GM12878 (cell line): ENCODE results near the gene JMJD6. TPM values are rescaled to one million over a fixed set of nuclear protein-coding genes. Genes with fewer than 3 reads are reported as not detected.
"Not testable (repeated sequence)": the region's sequence is repeated elsewhere in the genome, so short reads cannot be mapped to it uniquely, and the experiment has no call there.

Experiments used
- ATAC-seq: fragments of 200-7000 bp; cut with Tn5 transposase; 3 replicates; pipeline ENCODE4 v1.9.1; 2020; ENCODE audit warnings: mild to moderate bottlenecking, moderate library complexity
- BruUV-seq: library from RNA; stranded (reverse); fragments of 400-500 nt; replicated peaks from 2 replicates; lab custom pipeline; 2021; lab: Mats Ljungman, UMichigan
- CTCF ChIA-PET: fragments of 300-600 bp; sonication (Branson Sonifier 250); formaldehyde crosslinking; extraction: SDS; loops from one replicate; lab custom pipeline; 2021; ENCODE audit warnings: inconsistent platforms; lab: Yijun Ruan, JAX
- POLR2A ChIA-PET: fragments of 350-600 bp; formaldehyde crosslinking; extraction: SDS; loops from one replicate; lab custom pipeline; 2021; ENCODE audit warnings: inconsistent platforms; lab: Charles Lee
- RAD21 ChIA-PET: fragments of 300-600 bp; sonication (Branson Sonifier 250); formaldehyde crosslinking; loops from one replicate; lab custom pipeline; 2023; ENCODE audit warnings: antibody characterized with exemption; ENCODE audit not compliant: unreplicated experiment; lab: Charles Lee
- SMC1A ChIA-PET: fragments of 300-600 bp; sonication (Branson Sonifier 250); formaldehyde crosslinking; loops from one replicate; lab custom pipeline; 2023; ENCODE audit not compliant: unreplicated experiment, uncharacterized antibody; lab: Charles Lee
- DNase-seq: peaks from one replicate; pipeline ENCODE4 v3.0.0-alpha.2; 2011; ENCODE audit warnings: low read depth, low spot score
- FAIRE-seq: peaks from 3 replicates; lab custom pipeline; 2011; peaks lifted over from hg19 to GRCh38; lab: Jason Lieb, UNC
- H2AFZ ChIP-seq: 2 replicates; pipeline ENCODE4 v1.6.0; 2011; ENCODE audit warnings: low read depth, low read length, control low read depth; ENCODE audit not compliant: control insufficient read depth
- H3K27ac ChIP-seq: 2 replicates; pipeline ENCODE4 v1.5.1; 2011; ENCODE audit warnings: control low read depth; ENCODE audit not compliant: control insufficient read depth, insufficient read depth
- H3K27me3 ChIP-seq, 2 experiments: replicated peaks in 1 of 2; 2 replicates each; pipeline versions ENCODE4 v1.6.0 to v1.6.1; 2011; ENCODE audit warnings: low read length in 1 of 2; ENCODE audit not compliant: control insufficient read depth in 2 of 2, insufficient read depth in 2 of 2
- H3K36me3 ChIP-seq, 2 experiments: 2 replicates each; pipeline ENCODE4 v1.5.1; 2011; ENCODE audit warnings: low read length in 1 of 2; ENCODE audit not compliant: control insufficient read depth in 2 of 2, insufficient read depth in 2 of 2
- H3K4me1 ChIP-seq: 2 replicates; pipeline ENCODE4 v1.6.1; 2011; ENCODE audit warnings: mild to moderate bottlenecking, low read length, moderate library complexity, mixed read lengths; ENCODE audit not compliant: control insufficient read depth, insufficient read depth
- H3K4me2 ChIP-seq: 2 replicates; pipeline ENCODE4 v1.6.0; 2011; ENCODE audit warnings: control low read depth; ENCODE audit not compliant: control insufficient read depth, insufficient read depth
- H3K4me3 ChIP-seq: fragments of 200-600 bp; sonication (generic); 2 replicates; pipeline ENCODE4 v1.5.1; 2016
- H3K79me2 ChIP-seq: 2 replicates; pipeline ENCODE4 v1.6.0; 2011; ENCODE audit warnings: low read length; ENCODE audit not compliant: control insufficient read depth, insufficient read depth
- H3K9ac ChIP-seq: 2 replicates; pipeline ENCODE4 v1.8.0; 2011; ENCODE audit warnings: low read length, control low read depth, mixed read lengths; ENCODE audit not compliant: control insufficient read depth, insufficient read depth
- H3K9me3 ChIP-seq: replicated peaks from 3 replicates; pipeline ENCODE4 v1.5.1; 2011; ENCODE audit warnings: mild to moderate bottlenecking, low read length; ENCODE audit not compliant: control insufficient read depth, insufficient read depth
- H4K20me1 ChIP-seq: 2 replicates; pipeline ENCODE4 v1.6.0; 2011; ENCODE audit not compliant: control insufficient read depth, insufficient read depth
- CREB1 ChIP-seq: IDR thresholded peaks from 2 replicates; pipeline ENCODE4 v1.6.1; 2012; ENCODE audit warnings: low read depth, mild to moderate bottlenecking, inconsistent platforms
- EED ChIP-seq: sonication (generic); IDR thresholded peaks from 2 replicates; pipeline ENCODE4 v1.6.1; 2016; ENCODE audit warnings: antibody characterized with exemption, low read depth
- GATAD2B ChIP-seq: fragments of 450-650 bp; conservative IDR thresholded peaks from 2 replicates; pipeline ENCODE4 v1.6.1; 2017; ENCODE audit warnings: low read depth, mild to moderate bottlenecking, moderate library complexity
- POLR2AphosphoS2 ChIP-seq: IDR thresholded peaks from 2 replicates; pipeline ENCODE4 v1.6.1; 2011; ENCODE audit warnings: low read depth, mild to moderate bottlenecking, low read length, improper control_type of control experiment, moderate library complexity
- RB1 ChIP-seq: fragments of 450-650 bp; formaldehyde crosslinking; IDR thresholded peaks from 2 replicates; pipeline ENCODE4 v1.6.1; 2017; ENCODE audit warnings: mild to moderate bottlenecking, borderline replicate concordance
- SMARCA5 ChIP-seq: fragments of 450-650 bp; IDR thresholded peaks from 2 replicates; pipeline ENCODE4 v1.6.1; 2017; ENCODE audit warnings: mild to moderate bottlenecking
- SUZ12 ChIP-seq: fragments of 200-600 bp; sonication (generic); IDR thresholded peaks from one replicate; pipeline ENCODE4 v1.6.1; 2018; ENCODE audit warnings: antibody characterized with exemption, mild to moderate bottlenecking; ENCODE audit not compliant: unreplicated experiment
- YBX1 ChIP-seq: fragments of 450-650 bp; IDR thresholded peaks from 2 replicates; pipeline ENCODE4 v1.6.1; 2016; ENCODE audit warnings: antibody characterized with exemption
- ZBED1 ChIP-seq: IDR thresholded peaks from 2 replicates; pipeline ENCODE4 v1.6.1; 2016; ENCODE audit warnings: borderline replicate concordance
- ZNF24 ChIP-seq: fragments of 450-650 bp; IDR thresholded peaks from 2 replicates; pipeline ENCODE4 v1.6.1; 2017; ENCODE audit warnings: antibody characterized with exemption, mild to moderate bottlenecking
- ZNF687 ChIP-seq: fragments of 450-650 bp; IDR thresholded peaks from 2 replicates; pipeline ENCODE4 v1.6.1; 2017; ENCODE audit warnings: mild to moderate bottlenecking, moderate library complexity
- WGBS: methylation state at CpG from one replicate; pipeline ENCODE4 v1.1.6; 2016; ENCODE audit warnings: low lambda C conversion rate; ENCODE audit not compliant: insufficient replicate concordance, insufficient coverage; ENCODE audit errors: missing lambda C conversion rate; 5-methylcytosine and 5-hydroxymethylcytosine counted together
- in situ Hi-C: fragments of 300-500 bp; cut with MboI; formaldehyde crosslinking; loops from 9 replicates; pipeline ENCODE4 v1.14.3; 2018; ENCODE audit warnings: mixed read lengths
- intact Hi-C: fragments of 100-400 bp; cut with micrococcal nuclease; formaldehyde crosslinking; loops from one replicate; pipeline ENCODE4 v1.14.2; 2022; ENCODE audit not compliant: unreplicated experiment
- polyA plus RNA-seq, 11 experiments: library from polyadenylated mRNA; depleted of rRNA in 4 of 11; unstranded in 6 of 11; stranded (reverse) in 5 of 11; fragments of >200 nt; fragmentation: Nextera tagmentation in 4 of 11; fragmentation: Illumina TruSeq in 1 of 11; extraction: Ambion mirVana in 4 of 11; extraction: Trizol in 1 of 11; gene quantifications; 1 replicate in 1 of 11; 2 replicates in 10 of 11; pipeline versions ENCODE4 v1.2.1 to v1.2.3, GENCODE V29; 2011 to 2016; ENCODE audit warnings: inconsistent platforms in 2 of 11, missing spikeins in 2 of 11, low read depth in 1 of 11
- total RNA-seq, 4 experiments: library from RNA; depleted of rRNA in 3 of 4; stranded (reverse); fragments of >200 nt in 3 of 4; fragmentation: Illumina TruSeq in 1 of 4; extraction: Trizol in 1 of 4; gene quantifications; 2 replicates each; pipeline versions ENCODE4 v1.2.1 to v1.2.3, GENCODE V29; 2013 to 2021

The JMJD6 gene
- total and polyA plus RNA-seq, 10 of the 15 experiments (the other 5 are each of a cell fraction or from before 2014, with no cell fraction given) = 1.2 to 36.0 (median 22.2) TPM

- ChIA-PET POLR2A (no interaction called here), CTCF (no interaction called here), SMC1A (no interaction called here), RAD21 (no interaction called here)
- Histone ChIP-seq H3K4me2 (no peak overlapping the region), H2AFZ (no peak overlapping the region), H3K4me1 (peaks cover 22% of the 10 kb centered on the region), H3K9ac (no peak overlapping the region), H4K20me1 (no peaks in the 10 kb centered on the region), H3K79me2 (no peaks in the 10 kb centered on the region), H3K4me3 (no peak overlapping the region), H3K36me3 (no peaks in the 10 kb centered on the region), H3K27ac (no peak overlapping the region), H3K27me3 (no peaks in the 10 kb centered on the region; a peak in 1 of 4 replicates), H3K9me3 (no peaks in the 10 kb centered on the region)
- TF ChIP-seq ZNF24 (no peak), SMARCA5 (no peak), GATAD2B (no peak), EED (no peak), CREB1 (no peak), ZBED1 (no peak), POLR2AphosphoS2 (no peak), YBX1 (no peak), ZNF687 (no peak), SUZ12 (no peak), RB1 (no peak)
- ATAC-seq (no peak; the same call in 2 of the 3 replicates), DNase-seq (no peak), FAIRE-seq (no peak)
- intact Hi-C loops (no loop called here), in situ Hi-C loops (no loop called here)
- no TSS peak for BruUV-seq
- WGBS = 62% methylated on average over 8 of the region's 8 CpGs
Observed at GRCh38 chr17:76700270-76700616, 26.2 kb downstream of the JMJD6 start.

GRCh38 chr17:76698466-76698977, 27.9 kb downstream of the JMJD6 start:
- H3K36me3 ChIP-seq, H4K20me1 ChIP-seq, ATAC-seq, H3K79me2 ChIP-seq, DNase-seq, RAD21 ChIA-PET, H3K9me3 ChIP-seq, CTCF ChIA-PET, H3K27ac ChIP-seq, H3K4me3 ChIP-seq, in situ Hi-C loops, FAIRE-seq, H2AFZ ChIP-seq, H3K4me2 ChIP-seq, H3K9ac ChIP-seq, BruUV-seq, H3K27me3 ChIP-seq: not testable (repeated sequence)
- 73% methylated on average over 7 of the region's 7 CpGs for whole genome bisulfite sequencing
- intact Hi-C loops = loop anchor here (10.0 kb wide), 1 partner anchor 134 kb away; a partner anchor contains a TSS
- peaks cover 22% of the 10 kb centered on the region for H3K4me1 ChIP-seq
- SMC1A ChIA-PET = interaction anchor here (1.0 kb wide), 1 partner anchor 27 kb away, joined by 3 read pairs; no protein-coding TSS in a partner anchor
- POLR2A ChIA-PET = interaction anchor here (0.5 kb wide), 1 partner anchor 79 kb away, joined by 3 read pairs; no protein-coding TSS in a partner anchor
